GM18526 (cell line): ENCODE data around the gene GHRL.

ENCODE experiments used
- POLR2A ChIP-seq: IDR thresholded peaks from 3 replicates; pipeline ENCODE4 v1.6.1; 2011; ENCODE audit not compliant: insufficient read length; ENCODE audit errors: extremely low read depth

Gene GHRL

DNA sequence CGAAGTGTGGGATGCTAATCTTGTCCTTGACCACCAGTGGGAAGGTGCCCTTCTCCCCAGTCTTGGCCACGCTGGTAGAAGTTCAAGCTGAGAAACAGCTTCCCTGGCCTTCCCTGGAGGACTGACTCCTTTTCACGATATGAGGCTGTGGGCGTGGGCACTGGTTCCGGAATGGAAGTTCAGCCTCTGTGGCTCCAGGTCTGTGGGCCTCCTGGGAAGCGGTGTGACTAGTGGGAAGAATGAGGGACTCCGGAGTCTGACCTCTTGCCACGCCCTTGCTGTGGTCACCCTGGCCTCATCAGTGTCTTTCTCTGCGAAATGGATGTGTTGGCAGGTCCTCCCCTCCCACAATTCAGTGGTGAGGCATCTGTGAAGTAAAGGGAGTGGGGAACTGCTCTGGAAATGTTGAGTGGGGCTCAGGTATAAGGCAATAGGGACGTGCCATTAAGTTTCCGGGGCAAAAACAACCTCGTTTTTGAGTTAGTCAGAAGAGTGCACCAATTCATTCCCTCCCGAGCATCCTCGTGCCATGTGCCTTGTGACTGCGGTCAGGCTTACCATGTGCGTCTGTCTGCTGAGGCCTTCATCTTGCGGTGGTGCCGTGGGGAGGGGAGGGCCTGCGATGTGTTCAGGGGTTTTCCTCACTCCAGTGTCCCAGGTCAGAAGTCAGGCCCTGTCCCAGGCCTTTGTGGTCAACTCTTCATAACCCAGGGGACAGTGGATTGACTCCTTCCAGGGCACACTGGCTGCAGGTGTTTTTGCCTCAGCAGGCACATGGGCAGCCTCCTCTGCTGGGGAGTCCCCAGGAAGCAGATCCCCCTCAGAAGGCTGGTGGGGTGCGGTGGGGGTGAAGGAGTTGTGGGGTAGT, 40.0 kb upstream of the GHRL start:
- no peak for TF ChIP-seq POLR2A

DNA sequence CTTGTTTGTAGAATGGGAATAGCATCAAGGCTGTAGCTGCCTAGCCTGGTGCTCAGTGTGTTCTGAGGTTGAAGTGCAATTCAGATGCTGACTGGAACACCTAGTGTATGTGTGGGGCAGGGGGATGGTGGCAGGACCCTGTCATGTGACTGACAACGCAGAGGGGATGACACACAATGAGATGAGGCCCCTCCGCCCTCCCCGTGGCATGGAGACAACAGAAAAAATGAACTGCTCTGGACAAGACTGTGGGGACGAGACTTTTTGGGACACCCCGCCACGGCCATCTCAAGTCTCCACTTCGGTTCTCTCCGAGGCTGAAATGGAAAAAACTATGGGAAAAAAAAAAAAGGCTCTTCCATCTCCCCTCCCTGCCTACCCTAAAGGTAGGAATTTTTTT, 38.6 kb upstream of the GHRL start:
- TF ChIP-seq POLR2A: no peak

DNA sequence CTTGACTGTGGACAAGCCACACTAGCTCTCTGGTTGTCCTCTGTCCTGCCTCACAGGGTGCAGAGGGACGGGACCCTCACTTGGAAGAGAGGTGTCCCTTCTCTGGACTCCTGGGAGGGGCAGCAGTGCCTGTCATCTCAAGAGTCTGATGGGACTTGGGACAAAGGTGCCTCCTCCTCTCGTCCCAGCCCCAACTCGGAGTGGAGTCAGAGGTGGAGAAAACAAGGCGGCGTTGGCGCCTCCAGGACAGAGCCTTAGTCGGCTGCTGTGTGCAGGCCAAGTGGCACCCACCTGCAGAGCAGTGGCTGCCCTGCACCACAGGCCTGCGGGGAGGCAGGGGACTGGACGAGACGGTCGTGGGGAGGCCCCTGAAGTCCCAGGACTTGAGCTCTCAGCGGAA, 37.6 kb upstream of the GHRL start:
- no peak for TF ChIP-seq POLR2A

DNA sequence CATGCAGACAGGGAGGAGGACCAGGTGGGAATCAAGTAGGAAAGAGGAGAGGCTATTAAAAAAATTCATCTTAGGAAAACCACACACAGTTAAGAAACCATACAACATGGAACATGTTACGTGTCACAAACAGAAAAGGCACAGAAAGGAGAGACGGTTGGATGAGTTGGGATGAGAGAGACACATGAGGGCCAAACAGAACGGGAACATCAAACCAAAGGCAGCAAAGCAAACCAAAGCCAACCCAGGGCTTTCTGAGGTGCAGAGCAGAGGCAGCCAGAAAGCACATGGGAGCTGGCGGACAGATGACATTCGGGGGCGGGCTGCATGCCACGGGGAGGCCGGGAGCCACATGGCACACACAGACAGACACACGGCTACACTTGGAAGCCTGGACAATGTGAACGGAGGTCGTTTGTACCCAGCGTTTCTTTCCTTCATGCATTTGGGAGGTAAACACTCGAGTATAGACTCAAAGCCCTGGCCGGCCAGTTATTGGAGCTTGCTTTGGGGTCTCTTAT, 36.8 kb upstream of the GHRL start:
- TF ChIP-seq POLR2A: no peak

DNA sequence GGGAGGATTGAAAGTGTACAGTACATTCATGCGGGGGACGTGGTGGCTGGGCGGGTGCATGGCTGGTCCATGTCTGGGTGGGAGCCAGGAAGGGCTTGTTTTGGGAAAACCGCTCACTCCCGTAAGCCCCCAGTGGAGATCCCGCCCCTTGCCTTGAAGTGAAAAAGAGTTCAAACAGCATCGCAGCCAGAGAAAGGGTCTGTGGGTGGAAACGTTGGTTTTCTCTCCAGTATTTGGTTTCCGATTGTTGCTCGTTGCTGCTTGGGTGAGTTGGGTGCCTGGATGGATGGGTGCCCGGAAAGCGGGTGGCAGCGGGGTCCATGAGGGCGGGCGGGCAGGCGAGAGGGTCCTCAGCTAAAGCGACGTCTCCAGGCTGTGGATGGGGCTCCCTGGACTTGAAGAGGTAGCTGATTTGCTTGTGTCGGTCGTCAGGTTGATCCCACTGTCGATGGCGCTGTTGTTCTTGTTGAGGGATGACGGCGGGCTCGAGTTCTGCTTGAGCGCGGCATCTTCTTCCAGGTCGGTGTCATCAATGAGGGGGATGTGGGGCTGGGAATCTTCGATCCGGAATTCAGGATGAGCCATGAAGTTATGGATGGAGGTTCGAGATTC, 35.8 kb upstream of the GHRL start:
- TF ChIP-seq POLR2A: no peak

DNA sequence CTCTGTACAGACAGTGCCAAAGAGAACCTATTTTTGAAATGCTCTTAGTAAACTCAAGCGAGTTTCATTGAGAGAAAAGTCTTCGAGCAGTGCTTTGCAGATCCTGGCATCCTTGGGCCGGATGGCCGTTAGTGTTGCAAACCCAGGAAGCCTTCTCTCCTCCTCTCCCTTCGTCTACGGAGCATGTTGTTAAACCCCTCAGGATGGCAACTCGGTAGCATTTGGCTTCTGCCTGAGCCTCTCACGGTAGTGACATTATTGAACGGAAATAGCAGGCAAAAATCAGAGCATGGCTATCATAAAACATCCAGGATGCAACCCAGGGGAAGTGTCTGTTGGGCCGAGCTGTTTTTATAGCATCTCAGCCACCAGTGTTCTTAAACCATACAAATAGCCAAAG, 34.8 kb upstream of the GHRL start:
- TF ChIP-seq POLR2A: no peak

DNA sequence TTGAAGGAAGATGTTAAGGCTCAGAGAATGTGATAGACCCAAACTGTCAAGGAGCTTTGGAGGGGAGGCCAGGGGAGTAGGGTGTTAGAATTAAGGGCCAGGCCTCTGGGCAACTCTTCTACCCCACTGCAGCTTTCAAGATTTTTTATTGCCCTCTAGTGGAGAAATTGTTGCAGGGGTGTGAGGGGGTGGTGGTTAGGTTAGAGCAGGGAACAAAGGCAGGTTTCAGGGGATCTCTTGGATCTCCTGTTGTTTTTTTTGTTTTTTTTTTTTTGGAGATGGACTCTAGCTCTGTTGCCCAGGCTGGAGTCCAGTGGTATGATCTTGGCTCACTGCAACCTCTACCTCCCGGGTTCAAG, 29.6 kb upstream of the GHRL start:
- no peak for TF ChIP-seq POLR2A

DNA sequence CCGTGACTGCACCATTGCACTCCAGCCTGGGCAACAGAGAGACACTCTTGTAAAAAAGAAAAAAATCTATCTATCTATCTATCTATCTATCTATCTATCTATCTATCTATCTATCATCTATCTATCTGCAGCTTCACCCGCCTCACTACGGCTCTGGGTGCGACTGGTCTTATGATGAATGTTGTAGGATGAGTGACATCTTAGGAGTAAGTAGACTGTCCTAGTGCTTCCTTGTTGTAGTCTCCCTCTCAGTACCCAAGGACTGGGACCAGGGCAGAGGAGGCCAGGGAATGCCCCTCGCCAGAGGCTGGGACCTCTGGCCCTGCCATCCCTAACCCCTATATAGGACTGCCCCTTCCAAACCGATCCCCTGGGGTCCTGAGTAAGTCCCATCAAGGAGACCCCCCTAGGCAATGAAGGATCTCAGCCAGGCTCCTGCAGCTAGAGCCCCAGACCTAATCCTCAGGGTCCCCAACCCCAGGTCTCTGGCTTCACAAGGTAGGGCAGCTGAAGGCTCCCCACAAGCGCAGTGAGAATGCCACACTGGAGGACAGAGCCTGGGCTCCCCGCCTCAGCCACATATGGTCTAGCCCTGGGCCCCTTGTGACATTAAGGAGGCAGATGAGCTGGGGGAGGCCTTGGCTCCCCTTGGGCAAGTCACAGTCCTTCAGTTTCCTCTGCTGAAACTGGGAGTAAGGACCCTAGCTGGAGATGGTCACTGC, 29.0 kb upstream of the GHRL start:
- no peak for TF ChIP-seq POLR2A

DNA sequence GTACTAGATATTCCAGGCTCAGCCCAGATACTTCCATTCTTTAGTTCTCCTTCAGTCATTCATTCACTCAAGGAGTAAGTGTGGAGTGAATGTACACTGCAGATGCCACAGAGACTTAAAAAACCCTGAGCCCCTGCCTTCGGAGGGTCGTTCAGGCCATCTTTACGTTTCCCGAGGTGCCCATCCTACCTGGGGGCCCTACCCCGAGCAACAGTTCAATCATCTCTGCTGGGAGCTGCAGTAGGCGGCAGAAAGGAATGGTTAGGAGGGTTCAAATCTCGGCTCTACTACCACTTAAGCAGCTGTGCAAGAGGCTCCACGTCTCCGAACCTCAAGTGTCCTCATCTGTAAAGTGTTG, 27.6 kb upstream of the GHRL start:
- TF ChIP-seq POLR2A: no peak

DNA sequence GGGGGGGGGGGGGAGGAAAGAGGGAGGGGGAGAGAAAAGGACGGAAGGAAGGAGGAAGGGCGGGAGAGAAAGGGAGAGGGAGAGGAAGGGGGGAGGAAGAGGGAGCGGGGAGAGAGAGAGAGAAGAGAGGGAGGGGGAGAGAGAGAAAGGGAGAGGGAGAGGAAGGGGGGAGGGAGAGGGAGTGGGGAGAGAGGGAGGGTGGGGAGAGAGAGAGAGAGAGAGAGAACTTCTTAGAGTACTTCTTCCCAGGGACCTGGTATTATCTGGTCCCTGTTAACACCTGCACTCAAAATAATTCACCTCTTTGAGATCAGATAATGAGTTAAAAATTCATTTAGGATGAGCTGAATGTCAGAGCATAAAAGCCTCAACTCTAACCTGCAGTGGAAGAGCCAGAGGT, 27.1 kb upstream of the GHRL start:
- no peak for TF ChIP-seq POLR2A

DNA sequence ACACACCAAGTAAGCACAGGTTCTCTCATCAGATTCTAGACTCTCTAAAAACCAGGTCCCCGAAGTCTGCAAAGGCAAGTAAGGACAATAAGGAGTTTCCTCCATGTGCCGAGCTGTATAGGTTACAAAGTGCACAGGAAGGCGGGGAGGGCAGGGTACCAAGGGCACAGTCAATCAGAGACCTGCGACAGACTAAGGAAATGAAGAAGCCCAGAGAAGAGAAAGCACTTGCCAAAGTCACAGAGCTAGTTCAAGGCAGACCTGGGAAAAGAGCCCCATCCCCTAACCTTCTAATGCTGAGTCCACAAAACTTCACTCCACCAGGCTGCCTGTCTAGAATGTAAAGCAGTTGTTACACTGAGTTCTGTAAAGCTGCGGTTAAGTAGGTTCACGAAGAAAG, 26.5 kb upstream of the GHRL start:
- TF ChIP-seq POLR2A: no peak

DNA sequence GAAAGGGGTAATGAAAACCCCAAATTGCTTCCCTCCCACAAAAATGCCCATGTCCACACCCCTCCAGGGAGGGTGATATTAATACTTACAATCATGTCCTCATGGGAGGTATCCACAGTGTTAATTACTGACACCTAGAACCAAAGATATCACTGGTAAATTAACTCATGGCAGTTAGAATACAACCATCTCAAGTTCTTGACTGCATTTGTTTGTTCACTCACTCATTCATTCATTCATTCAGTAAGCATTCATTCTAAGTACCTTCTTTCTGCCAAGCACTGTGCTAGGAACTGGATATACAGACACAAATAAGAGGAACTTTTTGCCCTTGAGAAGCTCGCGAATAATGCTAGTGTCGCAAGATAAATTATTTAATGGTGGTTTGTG, 25.2 kb upstream of the GHRL start:
- TF ChIP-seq POLR2A: no peak

DNA sequence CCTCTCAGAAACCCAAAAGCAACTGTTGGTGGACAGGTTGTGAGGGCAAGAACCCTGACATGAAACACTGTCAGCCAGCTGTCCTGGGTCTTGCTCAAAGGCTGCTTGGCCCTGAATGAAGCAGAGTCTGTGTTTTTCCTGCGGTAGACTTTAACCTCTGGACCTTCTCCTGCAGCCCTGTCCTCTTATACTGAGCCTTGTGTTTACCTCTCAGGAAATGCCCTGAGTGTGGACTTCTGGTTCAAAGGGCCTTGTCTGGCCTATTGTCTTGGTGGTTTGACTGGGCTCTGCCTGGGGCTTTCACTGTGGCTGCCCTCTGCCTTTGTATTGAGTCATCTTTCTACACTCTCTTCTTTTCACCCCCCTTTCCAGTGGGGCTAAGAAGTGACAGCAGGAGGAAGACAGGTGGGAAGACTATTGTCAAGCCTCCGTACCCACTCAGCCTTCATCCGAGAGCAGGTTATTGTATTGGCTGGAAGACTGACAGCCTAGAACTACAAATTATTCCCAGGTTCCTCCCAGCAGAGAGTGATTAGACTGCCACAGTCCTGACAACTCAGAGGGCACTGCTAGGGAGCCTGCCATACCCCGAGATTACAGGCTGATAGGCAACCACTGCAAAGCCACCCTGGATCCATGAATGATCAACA, 24.7 kb upstream of the GHRL start:
- TF ChIP-seq POLR2A: no peak

DNA sequence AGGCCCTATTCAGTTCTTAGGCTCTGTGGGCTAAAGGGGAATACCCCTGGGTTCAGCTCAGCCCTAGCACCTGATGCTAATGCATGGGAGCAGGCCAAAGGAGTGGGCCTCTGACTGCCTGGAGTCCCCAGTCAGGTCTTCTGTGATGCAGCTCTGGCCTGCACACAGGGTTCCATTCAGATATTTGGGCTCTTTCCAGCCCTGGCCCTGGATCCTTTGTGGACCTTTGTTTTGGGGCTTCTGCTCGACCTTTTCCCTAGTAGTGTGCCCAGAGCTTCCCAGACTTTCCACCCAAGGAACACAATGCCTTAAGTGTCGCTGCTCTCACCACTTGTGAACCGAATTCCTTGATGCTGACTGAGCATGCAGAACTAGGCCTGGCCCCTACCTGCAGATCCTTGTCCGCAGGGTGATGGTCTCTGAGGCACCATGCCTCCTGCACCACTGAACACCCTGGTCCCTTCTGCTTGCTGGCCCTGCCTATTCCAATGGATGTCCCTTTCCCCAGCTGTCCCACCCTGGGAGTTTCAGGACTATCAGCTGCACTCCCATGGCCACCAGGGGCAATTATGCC, 23.1 kb upstream of the GHRL start:
- TF ChIP-seq POLR2A: no peak

DNA sequence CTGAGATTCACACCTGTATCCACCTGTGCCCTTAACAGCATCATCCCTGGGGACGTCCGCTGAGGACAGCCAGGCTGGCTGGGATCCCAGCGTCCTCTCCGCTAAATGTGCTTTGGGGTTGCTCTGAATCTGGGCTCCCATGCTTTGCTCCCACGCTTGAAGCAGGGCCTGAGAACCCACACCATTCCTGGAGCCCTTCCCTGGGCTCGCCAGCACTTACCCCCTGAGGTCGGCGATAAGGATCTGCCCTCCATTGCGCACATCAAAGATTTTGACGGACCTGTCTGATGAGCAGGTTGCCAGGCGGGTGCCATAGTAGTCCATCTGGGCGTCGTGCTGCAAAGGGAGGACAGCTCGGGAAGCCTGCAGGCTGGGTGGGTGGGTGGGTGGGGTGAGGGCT, 22.4 kb upstream of the GHRL start:
- TF ChIP-seq POLR2A: no peak

DNA sequence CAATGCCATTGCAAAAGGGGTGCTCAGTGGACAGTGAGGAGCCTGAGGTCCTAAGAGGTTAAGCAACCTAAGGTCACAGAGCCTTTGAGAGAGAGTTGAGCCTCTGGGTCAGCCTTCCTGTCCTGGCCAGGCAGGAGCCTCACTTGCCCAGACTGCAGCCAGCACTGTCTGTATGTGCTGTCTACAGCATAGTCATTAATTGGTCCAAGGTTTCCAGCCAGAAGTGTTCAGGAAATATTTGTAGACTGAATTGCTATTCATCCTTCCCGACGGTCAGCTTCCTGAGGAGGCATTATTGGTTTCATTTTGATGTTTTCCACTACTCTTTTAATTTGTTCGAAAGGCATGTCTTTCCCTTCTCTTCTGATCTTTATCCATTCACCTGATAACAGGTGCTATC, 20.1 kb upstream of the GHRL start:
- TF ChIP-seq POLR2A: no peak

DNA sequence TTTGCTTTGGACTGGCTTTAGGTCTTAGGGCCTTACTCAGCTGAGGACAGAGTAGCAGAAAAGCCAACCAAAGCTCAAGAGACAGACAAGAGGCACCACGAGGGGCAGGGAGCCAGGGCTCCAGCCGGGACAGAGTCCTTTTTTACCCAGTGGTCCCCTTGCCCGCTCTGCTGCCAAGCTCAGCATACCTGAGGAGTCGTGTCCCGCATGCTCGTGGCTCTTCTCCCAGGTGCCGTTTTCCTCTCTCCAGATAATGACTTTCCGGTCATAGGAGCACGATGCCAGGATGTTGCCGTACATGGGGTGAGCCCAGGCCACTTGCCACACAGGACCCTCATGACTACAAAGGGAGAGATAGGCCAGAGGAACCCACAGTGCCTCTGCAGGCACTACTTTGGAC, 19.6 kb upstream of the GHRL start:
- no peak for TF ChIP-seq POLR2A
